HepG2 (cell line): ENCODE measurements around the gene RPL18. TPM values are rescaled to one million over a fixed set of nuclear protein-coding genes. Genes with fewer than 3 reads are reported as not detected.

Source experiments
- ADNP ChIP-seq: sonication (generic); formaldehyde crosslinking; IDR thresholded peaks from 2 replicates; pipeline ENCODE4 v1.4.0; 2020; ENCODE audit warnings: missing genetic modification reagents
- AHR ChIP-seq: IDR thresholded peaks from 2 replicates; pipeline ENCODE4 v1.6.1; 2018; ENCODE audit warnings: missing genetic modification reagents, missing compliant biosample characterization
- CC2D1A ChIP-seq: sonication (generic); formaldehyde crosslinking; IDR thresholded peaks from 2 replicates; pipeline ENCODE4 v1.8.1; 2023; ENCODE audit warnings: mild to moderate bottlenecking, missing genetic modification reagents
- CHD4 ChIP-seq: fragments of 200-600 bp; sonication (generic); IDR thresholded peaks from 2 replicates; pipeline ENCODE4 v1.7.0; 2017; ENCODE audit warnings: mild to moderate bottlenecking, low read length, borderline replicate concordance
- EHMT2 ChIP-seq: fragments of 200-600 bp; sonication (generic); IDR thresholded peaks from 2 replicates; pipeline ENCODE4 v1.7.0; 2017; ENCODE audit warnings: antibody characterized with exemption, low read depth, low read length, borderline replicate concordance
- EP300 ChIP-seq, 3 experiments: sonication (generic) in 1 of 3; formaldehyde crosslinking in 1 of 3; IDR thresholded peaks; 2 replicates each; pipeline versions ENCODE4 v1.5.1 to v1.6.1; 2011 to 2020; ENCODE audit warnings: low read depth in 2 of 3, low read length in 2 of 3, borderline replicate concordance in 1 of 3, improper control_type of control experiment in 1 of 3, mild to moderate bottlenecking in 1 of 3, missing genetic modification reagents in 1 of 3, moderate library complexity in 1 of 3
- ETV5 ChIP-seq: IDR thresholded peaks from 2 replicates; pipeline ENCODE4 v1.6.1; 2018; ENCODE audit warnings: missing biosample characterization, missing genetic modification reagents, inconsistent platforms, borderline replicate concordance
- IKZF4 ChIP-seq: sonication (generic); formaldehyde crosslinking; IDR thresholded peaks from 2 replicates; pipeline ENCODE4 v1.5.1; 2020; ENCODE audit warnings: borderline replicate concordance, mild to moderate bottlenecking, low read depth, missing genetic modification reagents; ENCODE audit errors: not compliant biosample characterization
- KDM2A ChIP-seq: sonication (generic); formaldehyde crosslinking; IDR thresholded peaks from 2 replicates; pipeline ENCODE4 v1.4.0; 2020; ENCODE audit warnings: low read depth, missing genetic modification reagents, borderline replicate concordance
- NCOA1 ChIP-seq: sonication (generic); formaldehyde crosslinking; IDR thresholded peaks from 2 replicates; pipeline ENCODE4 v1.9.0; 2021; ENCODE audit warnings: missing genetic modification reagents
- RBM22 ChIP-seq: fragments of 200-400 bp; formaldehyde crosslinking; optimal IDR thresholded peaks from 2 replicates; pipeline ENCODE3; 2017; ENCODE audit warnings: mild to moderate bottlenecking, low read length, moderate library complexity
- SRY ChIP-seq: sonication (generic); formaldehyde crosslinking; IDR thresholded peaks from 2 replicates; pipeline ENCODE4 v1.8.0; 2022; ENCODE audit warnings: mild to moderate bottlenecking, missing genetic modification reagents
- TMF1 ChIP-seq: sonication (generic); formaldehyde crosslinking; IDR thresholded peaks from 2 replicates; pipeline ENCODE4 v1.8.1; 2022; ENCODE audit warnings: low read depth, missing genetic modification reagents
- ZKSCAN5 ChIP-seq: sonication (generic); formaldehyde crosslinking; IDR thresholded peaks from 2 replicates; pipeline ENCODE4 v1.5.1; 2020; ENCODE audit warnings: mild to moderate bottlenecking, missing genetic modification reagents
- ZMAT3 ChIP-seq: sonication (generic); formaldehyde crosslinking; conservative IDR thresholded peaks from 2 replicates; pipeline ENCODE4 v1.7.0; 2021; ENCODE audit warnings: missing genetic modification reagents
- ZNF446 ChIP-seq: sonication (generic); formaldehyde crosslinking; IDR thresholded peaks from 2 replicates; pipeline ENCODE4 v1.5.0; 2020; ENCODE audit warnings: mild to moderate bottlenecking, missing genetic modification reagents
- polyA plus RNA-seq, 8 experiments: library from polyadenylated mRNA; depleted of rRNA in 3 of 8; stranded (reverse) in 7 of 8; unstranded in 1 of 8; fragments of >200 nt; fragmentation: Illumina TruSeq in 4 of 8; extraction: Trizol in 4 of 8; gene quantifications; 2 replicates each; pipeline versions ENCODE4 v1.2.1 to v1.2.3, GENCODE V29; 2011 to 2016; ENCODE audit warnings: low read depth in 4 of 8, missing spikeins in 1 of 8, mixed read lengths in 1 of 8; ENCODE audit not compliant: insufficient read depth in 1 of 8
- total RNA-seq, 5 experiments: library from RNA; depleted of rRNA; stranded (reverse); fragments of >200 nt; fragmentation: Illumina TruSeq; extraction: Trizol; gene quantifications; 2 replicates each; pipeline ENCODE4 v1.2.3, GENCODE V29; 2016; ENCODE audit warnings: low read depth in 1 of 5
- TF ChIP-seq, protein P1 (sequence below): sonication (generic); formaldehyde crosslinking; IDR thresholded peaks from 2 replicates; pipeline ENCODE4 v1.5.1; 2020; ENCODE audit warnings: mild to moderate bottlenecking, missing genetic modification reagents, moderate library complexity
- TF ChIP-seq, protein P2 (sequence below): sonication (generic); formaldehyde crosslinking; IDR thresholded peaks from 2 replicates; pipeline ENCODE4 v1.4.0; 2020; ENCODE audit warnings: missing genetic modification reagents
- TF ChIP-seq, protein P3 (sequence below): sonication (generic); formaldehyde crosslinking; IDR thresholded peaks from 2 replicates; pipeline ENCODE4 v1.8.0; 2022; ENCODE audit warnings: mild to moderate bottlenecking, missing genetic modification reagents, moderate library complexity
- TF ChIP-seq, protein P4 (sequence below): sonication (generic); formaldehyde crosslinking; IDR thresholded peaks from 2 replicates; pipeline ENCODE4 v1.4.0; 2020; ENCODE audit warnings: mild to moderate bottlenecking, missing genetic modification reagents

The RPL18 gene
- total and polyA plus RNA-seq, 2 of the 13 experiments (the other 11 are each of a cell fraction or from before 2014, with no cell fraction given), result 1,485 to 1,639 TPM

DNA sequence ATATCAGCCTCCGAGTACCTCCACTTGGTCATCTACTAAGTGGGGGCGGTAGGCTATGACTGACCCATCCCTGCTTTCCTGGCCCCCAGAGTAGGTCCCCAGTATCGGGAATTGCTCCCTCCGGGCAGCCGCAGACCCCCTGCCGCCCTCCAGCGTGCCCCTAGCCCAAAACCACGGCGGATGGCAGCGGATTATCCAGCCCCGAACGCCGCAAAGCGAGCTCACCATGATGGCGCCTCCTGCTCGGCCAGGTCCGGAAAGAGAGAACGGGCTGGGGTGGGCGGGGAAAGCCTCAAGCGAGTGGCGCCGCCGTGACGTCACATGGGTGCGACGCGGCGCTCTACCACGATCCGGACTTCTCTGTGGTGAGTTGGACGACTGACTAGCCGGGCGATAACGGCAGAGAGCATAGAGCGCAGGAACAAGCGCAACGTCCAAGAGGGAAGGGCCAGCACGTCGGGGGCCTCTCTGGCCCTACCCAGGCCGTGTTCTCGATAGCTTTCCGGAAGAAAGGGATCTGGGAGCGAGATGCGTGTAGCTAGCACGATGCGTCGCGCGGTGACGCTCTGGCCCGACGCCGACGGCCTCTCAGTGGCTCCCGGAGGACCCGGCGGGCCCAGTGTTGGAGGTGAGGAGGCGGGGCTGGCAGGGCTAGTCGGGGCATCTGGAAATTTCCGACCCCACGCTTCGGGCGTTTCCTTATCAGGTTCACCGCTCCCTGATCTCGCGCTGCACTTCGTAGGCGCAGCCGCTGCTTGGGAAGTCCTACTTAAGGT, at the start of gene RPL18, which contains the start of gene SPHK2 (continued):
- TF ChIP-seq, protein P1, sequence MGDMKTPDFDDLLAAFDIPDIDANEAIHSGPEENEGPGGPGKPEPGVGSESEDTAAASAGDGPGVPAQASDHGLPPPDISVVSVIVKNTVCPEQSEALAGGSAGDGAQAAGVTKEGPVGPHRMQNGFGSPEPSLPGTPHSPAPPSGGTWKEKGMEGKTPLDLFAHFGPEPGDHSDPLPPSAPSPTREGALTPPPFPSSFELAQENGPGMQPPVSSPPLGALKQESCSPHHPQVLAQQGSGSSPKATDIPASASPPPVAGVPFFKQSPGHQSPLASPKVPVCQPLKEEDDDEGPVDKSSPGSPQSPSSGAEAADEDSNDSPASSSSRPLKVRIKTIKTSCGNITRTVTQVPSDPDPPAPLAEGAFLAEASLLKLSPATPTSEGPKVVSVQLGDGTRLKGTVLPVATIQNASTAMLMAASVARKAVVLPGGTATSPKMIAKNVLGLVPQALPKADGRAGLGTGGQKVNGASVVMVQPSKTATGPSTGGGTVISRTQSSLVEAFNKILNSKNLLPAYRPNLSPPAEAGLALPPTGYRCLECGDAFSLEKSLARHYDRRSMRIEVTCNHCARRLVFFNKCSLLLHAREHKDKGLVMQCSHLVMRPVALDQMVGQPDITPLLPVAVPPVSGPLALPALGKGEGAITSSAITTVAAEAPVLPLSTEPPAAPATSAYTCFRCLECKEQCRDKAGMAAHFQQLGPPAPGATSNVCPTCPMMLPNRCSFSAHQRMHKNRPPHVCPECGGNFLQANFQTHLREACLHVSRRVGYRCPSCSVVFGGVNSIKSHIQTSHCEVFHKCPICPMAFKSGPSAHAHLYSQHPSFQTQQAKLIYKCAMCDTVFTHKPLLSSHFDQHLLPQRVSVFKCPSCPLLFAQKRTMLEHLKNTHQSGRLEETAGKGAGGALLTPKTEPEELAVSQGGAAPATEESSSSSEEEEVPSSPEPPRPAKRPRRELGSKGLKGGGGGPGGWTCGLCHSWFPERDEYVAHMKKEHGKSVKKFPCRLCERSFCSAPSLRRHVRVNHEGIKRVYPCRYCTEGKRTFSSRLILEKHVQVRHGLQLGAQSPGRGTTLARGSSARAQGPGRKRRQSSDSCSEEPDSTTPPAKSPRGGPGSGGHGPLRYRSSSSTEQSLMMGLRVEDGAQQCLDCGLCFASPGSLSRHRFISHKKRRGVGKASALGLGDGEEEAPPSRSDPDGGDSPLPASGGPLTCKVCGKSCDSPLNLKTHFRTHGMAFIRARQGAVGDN, result peak; percentile 93
- TF ChIP-seq NCOA1 (CRISPR knock-in tag), result no peak
- TF ChIP-seq, protein P2, sequence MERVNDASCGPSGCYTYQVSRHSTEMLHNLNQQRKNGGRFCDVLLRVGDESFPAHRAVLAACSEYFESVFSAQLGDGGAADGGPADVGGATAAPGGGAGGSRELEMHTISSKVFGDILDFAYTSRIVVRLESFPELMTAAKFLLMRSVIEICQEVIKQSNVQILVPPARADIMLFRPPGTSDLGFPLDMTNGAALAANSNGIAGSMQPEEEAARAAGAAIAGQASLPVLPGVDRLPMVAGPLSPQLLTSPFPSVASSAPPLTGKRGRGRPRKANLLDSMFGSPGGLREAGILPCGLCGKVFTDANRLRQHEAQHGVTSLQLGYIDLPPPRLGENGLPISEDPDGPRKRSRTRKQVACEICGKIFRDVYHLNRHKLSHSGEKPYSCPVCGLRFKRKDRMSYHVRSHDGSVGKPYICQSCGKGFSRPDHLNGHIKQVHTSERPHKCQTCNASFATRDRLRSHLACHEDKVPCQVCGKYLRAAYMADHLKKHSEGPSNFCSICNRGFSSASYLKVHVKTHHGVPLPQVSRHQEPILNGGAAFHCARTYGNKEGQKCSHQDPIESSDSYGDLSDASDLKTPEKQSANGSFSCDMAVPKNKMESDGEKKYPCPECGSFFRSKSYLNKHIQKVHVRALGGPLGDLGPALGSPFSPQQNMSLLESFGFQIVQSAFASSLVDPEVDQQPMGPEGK (CRISPR knock-in tag), result peak; percentile 26; the same call in 1 of the 2 replicates
- TF ChIP-seq ETV5 (CRISPR knock-in tag), result peak; percentile 93
- no peak for TF ChIP-seq CHD4
- peak; percentile 92 for TF ChIP-seq KDM2A (CRISPR knock-in tag)
- no peak; the same call in 1 of the 2 replicates for TF ChIP-seq ZKSCAN5 (CRISPR knock-in tag)
- peak; percentile 84 for TF ChIP-seq SRY (CRISPR knock-in tag)
- peak in 1 of 2 experiments; percentile 32; a peak in 1 of 4 replicates for TF ChIP-seq EP300 (IDR thresholded peaks at IDR 0.05; ENCODE audit: low read depth in 2 of 2, low read length in 2 of 2)
- peak; percentile 42; the same call in 1 of the 2 replicates for TF ChIP-seq EP300 (CRISPR knock-in tag; IDR thresholded peaks at IDR 0.05; ENCODE audit: borderline replicate concordance)
- TF ChIP-seq TMF1, result no peak
- TF ChIP-seq CC2D1A (CRISPR knock-in tag), result no peak
- no peak for TF ChIP-seq RBM22
- peak; percentile 91 for TF ChIP-seq IKZF4 (CRISPR knock-in tag)
- peak; percentile 95 for TF ChIP-seq AHR (CRISPR knock-in tag)
- no peak for TF ChIP-seq EHMT2
- no peak; the same call in 1 of the 2 replicates for TF ChIP-seq ADNP (CRISPR knock-in tag)
- TF ChIP-seq, protein P3, sequence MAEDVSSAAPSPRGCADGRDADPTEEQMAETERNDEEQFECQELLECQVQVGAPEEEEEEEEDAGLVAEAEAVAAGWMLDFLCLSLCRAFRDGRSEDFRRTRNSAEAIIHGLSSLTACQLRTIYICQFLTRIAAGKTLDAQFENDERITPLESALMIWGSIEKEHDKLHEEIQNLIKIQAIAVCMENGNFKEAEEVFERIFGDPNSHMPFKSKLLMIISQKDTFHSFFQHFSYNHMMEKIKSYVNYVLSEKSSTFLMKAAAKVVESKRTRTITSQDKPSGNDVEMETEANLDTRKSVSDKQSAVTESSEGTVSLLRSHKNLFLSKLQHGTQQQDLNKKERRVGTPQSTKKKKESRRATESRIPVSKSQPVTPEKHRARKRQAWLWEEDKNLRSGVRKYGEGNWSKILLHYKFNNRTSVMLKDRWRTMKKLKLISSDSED (CRISPR knock-in tag), result no peak
- TF ChIP-seq, protein P4, sequence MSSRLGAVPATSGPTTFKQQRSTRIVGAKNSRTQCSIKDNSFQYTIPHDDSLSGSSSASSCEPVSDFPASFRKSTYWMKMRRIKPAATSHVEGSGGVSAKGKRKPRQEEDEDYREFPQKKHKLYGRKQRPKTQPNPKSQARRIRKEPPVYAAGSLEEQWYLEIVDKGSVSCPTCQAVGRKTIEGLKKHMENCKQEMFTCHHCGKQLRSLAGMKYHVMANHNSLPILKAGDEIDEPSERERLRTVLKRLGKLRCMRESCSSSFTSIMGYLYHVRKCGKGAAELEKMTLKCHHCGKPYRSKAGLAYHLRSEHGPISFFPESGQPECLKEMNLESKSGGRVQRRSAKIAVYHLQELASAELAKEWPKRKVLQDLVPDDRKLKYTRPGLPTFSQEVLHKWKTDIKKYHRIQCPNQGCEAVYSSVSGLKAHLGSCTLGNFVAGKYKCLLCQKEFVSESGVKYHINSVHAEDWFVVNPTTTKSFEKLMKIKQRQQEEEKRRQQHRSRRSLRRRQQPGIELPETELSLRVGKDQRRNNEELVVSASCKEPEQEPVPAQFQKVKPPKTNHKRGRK (CRISPR knock-in tag), result no peak
- TF ChIP-seq ZMAT3 (CRISPR knock-in tag), result peak; percentile 87
- TF ChIP-seq ZNF446 (CRISPR knock-in tag), result no peak
